GM13976 (cell line): ENCODE data around the gene CNOT4.

ENCODE experiments used
- DNase-seq: peaks from one replicate; pipeline ENCODE4 v3.0.0; 2012; ENCODE audit warnings: low spot score
- in situ Hi-C: fragments of 300-500 bp; cut with MboI; formaldehyde crosslinking; loops from one replicate; pipeline ENCODE4 v1.12.0; 2022; ENCODE audit warnings: low sequenced_read_pairs, mixed read lengths, inconsistent platforms; ENCODE audit not compliant: unreplicated experiment
- TF ChIP-seq, protein P1 (sequence below): IDR thresholded peaks from 2 replicates; pipeline ENCODE4 v1.5.1; 2012; ENCODE audit warnings: borderline replicate concordance, mild to moderate bottlenecking; ENCODE audit not compliant: insufficient read depth; ENCODE audit errors: extremely low read depth, missing control alignments, control extremely low read depth

Gene CNOT4

DNA sequence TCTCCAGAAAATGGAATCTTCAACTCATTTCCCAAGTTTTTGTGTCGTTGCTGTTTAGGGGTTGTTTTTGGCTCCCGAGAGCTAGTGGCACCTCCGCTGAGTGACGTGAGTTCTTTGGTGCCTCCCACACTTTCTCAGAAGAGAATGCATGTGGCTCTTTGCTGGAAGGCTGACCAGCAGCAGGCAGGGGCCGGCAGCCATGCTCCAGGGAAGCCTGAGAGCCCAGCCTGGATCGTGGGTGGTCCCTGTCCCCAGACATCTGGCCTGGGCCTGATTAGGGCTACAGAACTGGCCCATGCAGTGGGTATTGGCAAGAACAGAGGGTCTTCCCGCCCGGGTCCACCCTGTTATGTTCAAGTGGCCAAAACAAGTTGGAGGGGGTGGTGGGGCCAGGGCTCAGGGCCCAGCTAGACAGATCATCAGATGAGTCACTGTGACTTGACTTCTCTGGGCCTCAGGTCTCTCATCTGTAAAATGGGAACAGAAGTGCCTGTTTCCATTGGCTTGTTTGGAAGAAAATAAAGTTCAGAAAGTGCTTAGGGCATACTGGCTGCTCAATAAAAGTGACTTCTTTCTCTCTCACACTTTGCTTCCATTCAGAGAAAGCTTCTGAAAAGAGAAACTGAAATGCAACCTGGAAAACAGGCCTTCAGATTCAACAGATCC lies 193.1 kb downstream of the CNOT4 start:
- in situ Hi-C loops = no loop called here
- DNase-seq = no peak
- TF ChIP-seq, protein P1, sequence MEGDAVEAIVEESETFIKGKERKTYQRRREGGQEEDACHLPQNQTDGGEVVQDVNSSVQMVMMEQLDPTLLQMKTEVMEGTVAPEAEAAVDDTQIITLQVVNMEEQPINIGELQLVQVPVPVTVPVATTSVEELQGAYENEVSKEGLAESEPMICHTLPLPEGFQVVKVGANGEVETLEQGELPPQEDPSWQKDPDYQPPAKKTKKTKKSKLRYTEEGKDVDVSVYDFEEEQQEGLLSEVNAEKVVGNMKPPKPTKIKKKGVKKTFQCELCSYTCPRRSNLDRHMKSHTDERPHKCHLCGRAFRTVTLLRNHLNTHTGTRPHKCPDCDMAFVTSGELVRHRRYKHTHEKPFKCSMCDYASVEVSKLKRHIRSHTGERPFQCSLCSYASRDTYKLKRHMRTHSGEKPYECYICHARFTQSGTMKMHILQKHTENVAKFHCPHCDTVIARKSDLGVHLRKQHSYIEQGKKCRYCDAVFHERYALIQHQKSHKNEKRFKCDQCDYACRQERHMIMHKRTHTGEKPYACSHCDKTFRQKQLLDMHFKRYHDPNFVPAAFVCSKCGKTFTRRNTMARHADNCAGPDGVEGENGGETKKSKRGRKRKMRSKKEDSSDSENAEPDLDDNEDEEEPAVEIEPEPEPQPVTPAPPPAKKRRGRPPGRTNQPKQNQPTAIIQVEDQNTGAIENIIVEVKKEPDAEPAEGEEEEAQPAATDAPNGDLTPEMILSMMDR = no peak

DNA sequence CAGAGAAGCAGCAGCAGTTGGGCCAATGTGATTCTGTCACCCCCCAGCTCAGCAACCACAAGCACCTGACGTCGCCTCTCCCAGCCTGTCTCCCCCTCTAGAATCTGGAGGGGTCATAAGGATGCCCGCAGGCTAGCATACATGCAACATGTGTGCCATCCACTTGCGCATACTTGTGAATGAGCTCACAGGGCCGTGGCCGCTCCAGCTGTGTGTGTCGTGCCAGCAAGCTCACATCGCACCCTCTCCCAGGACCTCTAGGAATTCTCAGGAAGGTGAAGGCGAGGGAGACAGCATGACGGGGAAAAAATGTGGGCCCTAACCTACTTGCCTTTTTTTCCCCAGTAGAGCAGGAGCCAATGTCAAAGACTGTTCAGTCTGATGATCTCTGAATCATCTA lies 195.9 kb downstream of the CNOT4 start:
- TF ChIP-seq, protein P1 = no peak
- no peak for DNase-seq
- in situ Hi-C loops = no loop called here
